GM12891 (cell line): ENCODE results near the gene ZBTB7B.

Experiments used
- POLR2A ChIP-seq: IDR thresholded peaks from 2 replicates; pipeline ENCODE4 v1.6.1; 2011; ENCODE audit warnings: low read depth, low read length, control low read depth
- POLR2AphosphoS5 ChIP-seq: IDR thresholded peaks from 2 replicates; pipeline ENCODE4 v1.6.1; 2011; ENCODE audit warnings: low read depth, low read length, control low read depth
- SPI1 ChIP-seq: IDR thresholded peaks from 2 replicates; pipeline ENCODE4 v1.6.1; 2011; ENCODE audit warnings: low read depth, low read length, control low read depth

- TF ChIP-seq POLR2A (no peak), SPI1 (no peak), POLR2AphosphoS5 (no peak)
These were observed 30.9 kb downstream of the ZBTB7B start, which contains the start of the genes DCST1 and DCST2 for GRCh38 chr1:155033524-155033923.
